Lower lobe of right lung (tissue), 2 donors: ENCODE results near the gene MRE11. TPM values are rescaled to one million over a fixed set of nuclear protein-coding genes. Genes with fewer than 3 reads are reported as not detected.
"Not testable (repeated sequence)": the region's sequence is repeated elsewhere in the genome, so short reads cannot be mapped to it uniquely, and the experiment has no call there.

ENCODE experiments used
- ATAC-seq, 2 donors: fragments of 200-7000 bp; cut with Tn5 transposase; one replicate each; pipeline ENCODE4 v1.9.1; 2020 to 2022; ENCODE audit warnings: mild to moderate bottlenecking in 2 of 2, moderate library complexity in 2 of 2
- DNase-seq: peaks from one replicate; pipeline ENCODE4 v3.0.0-alpha.2; 2020
- H3K27ac ChIP-seq: fragments of 200-600 bp; one replicate; pipeline ENCODE4 v1.8.0; 2022
- H3K27me3 ChIP-seq: fragments of 200-600 bp; one replicate; pipeline ENCODE4 v1.8.0; 2022; ENCODE audit warnings: low read depth
- H3K36me3 ChIP-seq: fragments of 200-600 bp; one replicate; pipeline ENCODE4 v1.8.0; 2022; ENCODE audit warnings: mild to moderate bottlenecking
- H3K4me1 ChIP-seq: fragments of 200-600 bp; one replicate; pipeline ENCODE4 v1.8.0; 2022
- H3K4me3 ChIP-seq: fragments of 200-600 bp; one replicate; pipeline ENCODE4 v1.8.0; 2022; ENCODE audit warnings: mild to moderate bottlenecking
- H3K9me3 ChIP-seq: fragments of 200-600 bp; one replicate; pipeline ENCODE4 v1.8.0; 2022
- intact Hi-C: fragments of 100-400 bp; cut with DNase I; formaldehyde crosslinking; loops from one replicate; pipeline ENCODE4 v1.11.0; 2022
- total RNA-seq: library from RNA; stranded (reverse); fragmentation: NEBNext Ultra II Directional; extraction: Animal tissue kit (Norgen Biotek cat#: 25700); gene quantifications from one replicate; pipeline ENCODE4 v1.2.1, GENCODE V29; 2021
- TF ChIP-seq, protein P1 (sequence below): fragments of 200-600 bp; IDR thresholded peaks from one replicate; pipeline ENCODE4 v1.8.0; 2022; ENCODE audit warnings: antibody characterized with exemption, mild to moderate bottlenecking
- donor health status: DM: no; HTN: yes; CAD: no; lungs with severe emphysema.

The MRE11 gene
- total RNA-seq, 1 donor from 2014 or later: 17.6 TPM

DNA sequence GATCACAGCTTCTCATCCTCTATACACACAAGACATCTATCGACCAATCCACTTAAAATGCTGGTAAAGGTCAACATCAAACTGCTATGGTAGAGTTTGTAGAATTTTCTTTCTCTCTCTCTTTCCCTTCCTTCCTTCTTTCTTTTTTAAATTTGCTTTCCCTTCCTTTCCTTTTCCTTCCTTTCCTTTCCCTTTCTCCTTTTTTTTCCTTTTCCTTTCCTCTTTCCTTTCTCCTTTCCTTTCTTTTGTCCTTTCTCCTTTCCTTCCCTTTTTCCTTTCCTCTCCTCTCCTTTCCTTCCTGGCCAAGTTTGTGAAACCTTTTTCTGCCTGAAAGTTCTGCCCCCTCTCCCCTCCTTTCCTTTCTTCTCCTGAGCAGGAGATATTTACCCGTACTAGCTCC, 21.8 kb upstream of the MRE11 start:
- Histone ChIP-seq H3K36me3 (no peaks in the 10 kb centered on the region), H3K4me1 (no peaks in the 10 kb centered on the region), H3K4me3 (no peak overlapping the region), H3K9me3 (no peaks in the 10 kb centered on the region), H3K27me3 (no peaks in the 10 kb centered on the region), H3K27ac (no peak overlapping the region)
- intact Hi-C loops: loop anchor here (10.0 kb wide), 1 partner anchor 89 kb away; no protein-coding TSS in a partner anchor
- TF ChIP-seq, protein P1, sequence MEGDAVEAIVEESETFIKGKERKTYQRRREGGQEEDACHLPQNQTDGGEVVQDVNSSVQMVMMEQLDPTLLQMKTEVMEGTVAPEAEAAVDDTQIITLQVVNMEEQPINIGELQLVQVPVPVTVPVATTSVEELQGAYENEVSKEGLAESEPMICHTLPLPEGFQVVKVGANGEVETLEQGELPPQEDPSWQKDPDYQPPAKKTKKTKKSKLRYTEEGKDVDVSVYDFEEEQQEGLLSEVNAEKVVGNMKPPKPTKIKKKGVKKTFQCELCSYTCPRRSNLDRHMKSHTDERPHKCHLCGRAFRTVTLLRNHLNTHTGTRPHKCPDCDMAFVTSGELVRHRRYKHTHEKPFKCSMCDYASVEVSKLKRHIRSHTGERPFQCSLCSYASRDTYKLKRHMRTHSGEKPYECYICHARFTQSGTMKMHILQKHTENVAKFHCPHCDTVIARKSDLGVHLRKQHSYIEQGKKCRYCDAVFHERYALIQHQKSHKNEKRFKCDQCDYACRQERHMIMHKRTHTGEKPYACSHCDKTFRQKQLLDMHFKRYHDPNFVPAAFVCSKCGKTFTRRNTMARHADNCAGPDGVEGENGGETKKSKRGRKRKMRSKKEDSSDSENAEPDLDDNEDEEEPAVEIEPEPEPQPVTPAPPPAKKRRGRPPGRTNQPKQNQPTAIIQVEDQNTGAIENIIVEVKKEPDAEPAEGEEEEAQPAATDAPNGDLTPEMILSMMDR: no peak
- ATAC-seq: no peak
- no peak for DNase-seq

DNA sequence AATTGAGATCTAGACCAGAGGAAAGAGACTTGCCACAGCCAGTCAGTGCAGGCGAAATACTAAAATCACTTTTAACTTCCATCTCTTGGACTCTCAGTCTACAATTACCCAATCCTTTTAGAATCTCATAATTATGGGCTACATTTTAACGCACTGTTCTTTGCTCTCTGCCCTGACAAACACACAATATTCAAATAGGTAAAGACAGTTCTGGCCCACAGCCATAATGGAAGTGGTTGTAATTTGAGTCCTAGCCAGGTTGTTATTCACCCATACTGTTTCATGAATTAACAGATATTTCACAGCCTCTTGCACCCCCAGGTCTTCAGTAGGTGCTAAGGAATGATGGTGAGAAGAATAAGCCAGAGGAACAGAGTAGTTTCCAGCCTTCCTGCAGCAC, 19.4 kb upstream of the MRE11 start:
- H3K4me1 ChIP-seq: no peaks in the 10 kb centered on the region
- TF ChIP-seq, protein P1: no peak
- H3K27me3 ChIP-seq: no peaks in the 10 kb centered on the region
- no peaks in the 10 kb centered on the region for H3K36me3 ChIP-seq
- H3K9me3 ChIP-seq: no peaks in the 10 kb centered on the region
- H3K27ac ChIP-seq: no peak overlapping the region
- no peak for DNase-seq
- H3K4me3 ChIP-seq: peak overlapping the region; percentile 60
- peak; percentile 32 to 45 for ATAC-seq
- intact Hi-C loops: loop anchor here (10.0 kb wide), 1 partner anchor 92 kb away; no protein-coding TSS in a partner anchor

GRCh38 chr11:94511932-94512781, 18.5 kb upstream of the MRE11 start, which contains the start of gene C11orf97:
TSS of gene C11orf97 (plus strand) at chr11:94512461. CDS start at chr11:94512529, 68 bp downstream.
- no peaks in the 10 kb centered on the region for H3K9me3 ChIP-seq
- H3K27ac ChIP-seq: no peak within 1 kb of the TSS
- DNase-seq (peak; percentile 76), ATAC-seq (peak; percentile 88 to 93)
- no peaks in the 10 kb centered on the region for H3K27me3 ChIP-seq
- intact Hi-C loops: loop anchor here (10.0 kb wide), 1 partner anchor 93 kb away; no protein-coding TSS in a partner anchor
- H3K4me3 ChIP-seq: peak within 1 kb of the TSS; percentile 60
- H3K4me1 ChIP-seq: no peaks in the 10 kb centered on the region
- TF ChIP-seq, protein P1: no peak
- H3K36me3 ChIP-seq: no peaks in the 10 kb centered on the region

DNA sequence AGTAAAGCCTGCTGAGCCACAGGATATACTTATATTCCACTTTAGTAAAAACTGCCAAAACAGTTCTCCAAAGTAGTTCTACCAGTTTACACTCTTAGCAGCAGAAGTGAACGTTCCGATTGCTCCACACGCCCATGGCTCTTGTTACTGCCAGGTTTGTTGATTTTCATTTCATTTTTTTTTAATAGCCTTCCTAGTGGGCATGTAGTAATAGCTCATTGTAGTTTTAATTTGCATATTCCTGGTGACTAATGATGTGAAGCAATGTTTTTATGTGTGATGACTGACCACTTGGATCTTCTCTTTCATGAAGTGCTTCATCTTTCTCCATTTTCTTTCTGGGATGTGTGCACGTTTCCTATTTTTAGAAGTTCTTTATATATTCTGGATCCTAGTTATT, 13.8 kb upstream of the MRE11 start:
- TF ChIP-seq, protein P1: no peak
- H3K4me3 ChIP-seq: no peak overlapping the region
- H3K36me3 ChIP-seq: peaks cover 4% of the 10 kb centered on the region
- intact Hi-C loops: no loop called here
- no peaks in the 10 kb centered on the region for H3K9me3 ChIP-seq
- DNase-seq: no peak
- no peak overlapping the region for H3K27ac ChIP-seq
- H3K4me1 ChIP-seq: no peaks in the 10 kb centered on the region
- ATAC-seq: no peak
- no peaks in the 10 kb centered on the region for H3K27me3 ChIP-seq

- H3K9me3 ChIP-seq, H3K27me3 ChIP-seq, H3K27ac ChIP-seq, H3K36me3 ChIP-seq, DNase-seq, intact Hi-C loops, ATAC-seq, H3K4me3 ChIP-seq, H3K4me1 ChIP-seq: not testable (repeated sequence)
These were observed 12.9 kb upstream of the MRE11 start for GRCh38 chr11:94506513-94506912.

DNA sequence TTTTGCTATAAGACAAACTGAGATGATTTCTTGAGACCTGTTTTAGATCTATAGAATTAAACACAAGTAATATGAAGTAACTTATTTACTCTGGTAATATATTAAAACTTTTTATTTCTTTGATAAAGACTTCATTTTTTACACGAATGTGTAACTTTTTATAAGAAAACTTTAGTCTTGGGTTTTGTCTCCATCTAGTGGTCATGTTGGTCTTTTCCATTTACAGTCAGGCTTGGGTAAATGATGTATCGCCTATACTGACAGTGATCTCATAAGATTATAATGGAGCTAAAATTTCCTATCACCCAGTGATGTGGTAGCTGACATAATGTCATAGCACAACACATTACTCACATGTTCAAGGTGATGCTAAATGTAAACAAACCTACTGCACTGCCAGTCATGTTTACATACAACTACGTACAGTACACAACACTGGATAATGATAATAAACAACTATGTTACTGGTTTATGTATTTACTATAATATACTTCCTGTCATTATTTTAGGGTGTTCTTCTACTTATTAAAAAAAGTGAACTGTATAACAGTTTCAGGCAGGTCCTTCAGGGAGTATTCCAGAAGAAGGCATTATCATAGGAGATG, 11.1 kb upstream of the MRE11 start:
- Histone ChIP-seq H3K9me3 (no peaks in the 10 kb centered on the region), H3K36me3 (peaks cover 26% of the 10 kb centered on the region), H3K27ac (no peak overlapping the region), H3K4me3 (no peak overlapping the region), H3K27me3 (no peaks in the 10 kb centered on the region), H3K4me1 (no peaks in the 10 kb centered on the region)
- intact Hi-C loops: no loop called here
- ATAC-seq (peak; percentile 41 to 46), DNase-seq (no peak)
- TF ChIP-seq, protein P1: peak; percentile 74
